Occipital lobe (tissue), 2 donors: ENCODE data around the gene APOA1. TPM values are rescaled to one million over a fixed set of nuclear protein-coding genes. Genes with fewer than 3 reads are reported as not detected.

Experiments used
- DNase-seq: peaks from one replicate; lab custom pipeline; 2025; lab: John Stamatoyannopoulos, UW
- total RNA-seq: library from RNA; depleted of rRNA; stranded (reverse); fragments of >200 nt; gene quantifications from one replicate; pipeline ENCODE4 v1.2.3, GENCODE V29; 2014

Gene APOA1
- total RNA-seq = 0.78 TPM

DNA sequence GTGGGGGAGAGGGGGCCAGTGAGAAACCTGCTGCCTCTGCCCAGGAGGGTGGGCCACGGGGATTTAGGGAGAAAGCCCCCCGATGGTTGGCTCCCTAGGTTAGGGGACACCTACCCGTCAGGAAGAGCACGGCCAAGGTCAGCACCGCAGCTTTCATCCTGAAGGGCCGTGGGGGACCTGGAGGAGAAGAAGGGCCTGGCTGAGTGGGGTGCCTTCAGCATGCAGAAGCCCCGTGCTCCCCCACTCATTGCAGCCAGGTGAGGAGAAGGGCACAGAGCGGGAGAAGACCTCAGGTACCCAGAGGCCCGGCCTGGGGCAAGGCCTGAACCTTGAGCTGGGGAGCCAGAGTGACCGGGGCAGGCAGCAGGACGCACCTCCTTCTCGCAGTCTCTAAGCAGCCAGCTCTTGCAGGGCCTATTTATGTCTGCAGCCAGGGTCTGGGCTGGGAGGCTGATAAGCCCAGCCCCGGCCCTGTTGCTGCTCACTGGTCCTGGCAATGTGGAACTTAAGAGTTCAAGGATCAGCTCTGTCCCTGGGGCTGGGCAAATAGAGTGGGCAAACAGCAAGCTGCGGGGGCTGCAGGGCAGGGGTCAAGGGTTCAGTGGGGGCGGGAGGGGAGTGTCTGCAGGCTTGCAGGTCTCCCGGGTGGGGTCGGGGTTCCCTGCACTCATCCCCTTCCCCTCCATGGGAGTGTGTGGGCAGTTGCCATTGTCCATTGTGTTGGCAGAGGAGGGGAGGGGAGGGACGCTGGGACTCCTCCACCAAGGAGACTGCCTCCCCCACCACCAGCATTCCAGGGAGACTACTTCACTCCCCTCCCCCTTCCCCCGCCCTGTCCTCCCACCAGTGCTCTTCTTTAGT lies at the start of gene APOA1:
Gene APOA1, minus strand, starts transcription at position 392 of the 861 bp plus-strand sequence. Its CDS starts 235 bp downstream, at position 157.
- no peak for DNase-seq

DNA sequence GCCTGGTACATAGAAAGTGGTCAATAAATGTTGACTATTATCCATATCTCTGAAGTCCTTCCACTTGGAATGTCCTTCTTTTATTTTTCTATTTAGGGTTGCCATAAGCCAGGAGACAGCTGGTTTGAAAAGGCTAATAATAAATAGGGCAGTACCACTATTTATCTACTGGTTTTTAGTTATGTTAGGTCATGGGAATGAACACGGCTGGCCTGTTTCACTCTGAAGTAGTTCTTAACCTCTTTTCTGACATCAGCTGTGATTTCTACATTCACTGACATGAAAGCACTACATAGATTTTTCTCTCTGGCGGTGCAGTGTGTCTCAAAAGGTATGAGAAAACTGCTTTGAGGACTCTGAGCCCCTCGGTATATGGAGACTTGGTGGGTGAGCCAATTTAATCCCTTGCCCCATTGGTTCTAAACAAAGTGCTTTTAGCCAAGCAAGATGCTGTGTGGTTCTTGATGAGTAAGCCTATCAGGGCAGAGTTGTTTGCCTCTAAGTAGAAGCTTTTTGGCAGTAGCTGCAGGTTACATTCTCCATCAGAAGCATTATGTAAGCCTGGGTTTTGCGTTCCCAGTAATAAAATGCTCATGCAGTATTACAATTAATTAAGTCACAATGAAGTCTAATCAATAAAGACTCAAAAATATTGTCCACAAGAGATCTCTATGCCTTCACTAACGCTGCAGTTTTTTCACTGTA lies 48.7 kb upstream of the APOA1 start:
- no peak for DNase-seq

DNA sequence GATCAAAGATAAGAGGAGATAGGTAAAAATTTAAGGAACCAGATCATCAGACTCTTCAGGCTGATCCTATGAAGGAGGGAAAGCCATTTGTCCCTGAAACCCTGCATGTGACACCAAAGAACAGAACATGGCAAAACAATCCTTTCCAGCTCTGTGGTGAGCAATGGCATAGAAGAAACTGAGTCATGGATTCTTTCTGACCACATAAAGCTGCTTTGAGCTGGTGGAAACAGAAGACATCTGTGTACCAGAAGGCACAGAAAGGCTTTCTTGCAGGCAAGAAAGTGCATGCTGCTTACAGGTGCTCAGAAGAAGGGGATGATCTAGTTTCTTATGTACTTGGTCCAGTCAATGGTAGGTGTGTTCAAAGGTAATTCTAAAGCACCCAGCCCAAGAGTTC lies 45.0 kb upstream of the APOA1 start:
- DNase-seq = no peak

DNA sequence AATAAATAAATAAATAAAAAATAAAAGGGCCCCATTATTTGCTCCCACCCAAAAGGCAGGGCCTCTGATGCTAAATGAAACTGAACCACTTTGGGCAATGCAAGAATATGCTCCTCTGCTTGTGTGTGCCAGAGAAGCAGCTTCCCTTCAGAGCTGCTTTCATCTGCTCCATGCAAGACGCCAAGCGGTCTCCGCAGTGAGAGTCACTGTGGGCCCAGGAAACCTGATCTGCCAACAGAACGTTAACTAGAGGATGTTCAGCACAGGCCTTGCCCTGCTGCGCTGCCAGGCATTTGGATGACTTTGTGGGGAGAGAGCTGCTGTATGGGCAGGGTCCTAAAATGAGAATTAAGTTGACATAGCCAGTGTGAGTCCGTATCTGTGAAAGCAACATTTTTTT lies 43.7 kb upstream of the APOA1 start:
- DNase-seq = peak; percentile 33

DNA sequence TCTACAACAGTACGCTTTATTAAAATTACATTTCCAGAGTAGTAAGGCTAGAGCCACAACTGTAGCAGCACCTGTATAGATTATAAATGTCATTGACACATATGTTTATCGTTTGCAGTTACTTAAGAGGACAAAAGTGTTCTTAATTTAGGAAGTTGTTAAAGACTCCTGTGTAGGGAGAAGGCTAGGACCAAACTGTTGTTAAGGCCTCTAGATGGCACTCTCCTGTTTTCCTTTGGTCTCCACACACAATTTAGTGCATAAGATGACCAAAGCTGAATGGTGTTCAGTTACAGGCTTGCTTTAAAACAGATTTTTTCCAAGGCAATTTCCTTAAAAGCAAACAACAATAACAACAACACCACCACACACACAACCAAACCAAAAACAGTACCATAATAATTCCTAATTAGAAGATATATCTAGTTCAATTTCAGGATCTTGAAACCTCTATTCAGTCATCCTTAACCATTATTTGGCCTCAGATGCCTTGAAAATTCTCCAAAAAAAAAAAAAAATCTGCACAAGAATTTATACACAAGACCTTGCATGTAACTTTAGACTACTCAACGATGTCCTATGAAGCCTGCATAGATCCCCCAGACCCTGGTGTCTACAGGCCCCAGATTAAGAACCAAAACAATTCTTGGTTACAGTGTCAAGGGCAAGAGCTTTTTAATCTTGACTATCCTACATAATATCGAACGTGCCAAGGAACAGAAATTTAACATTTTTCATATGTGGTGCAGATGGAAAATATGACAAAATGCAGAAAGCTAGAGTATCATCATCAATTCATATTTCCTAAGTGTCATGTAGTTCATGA lies 42.6 kb upstream of the APOA1 start:
- no peak for DNase-seq

DNA sequence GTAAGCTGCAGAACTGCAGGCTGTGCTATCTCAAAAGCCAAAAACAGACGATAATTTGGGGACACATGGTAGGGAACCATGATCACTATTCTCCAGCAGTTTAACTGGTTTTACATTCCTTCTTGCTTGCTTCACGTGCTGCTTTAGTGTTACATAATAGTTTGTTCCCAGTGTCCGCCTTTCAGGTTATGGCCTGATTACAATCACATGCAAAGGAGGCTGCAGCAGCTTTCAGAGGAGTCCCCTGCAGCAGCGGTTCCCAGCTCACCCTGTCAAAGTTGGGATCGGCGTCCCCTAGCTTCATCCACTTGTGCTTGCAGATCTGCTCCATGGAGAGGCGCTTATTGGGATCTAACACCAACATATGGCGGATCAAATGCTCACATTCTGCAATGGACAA lies 39.2 kb upstream of the APOA1 start:
- no peak for DNase-seq

DNA sequence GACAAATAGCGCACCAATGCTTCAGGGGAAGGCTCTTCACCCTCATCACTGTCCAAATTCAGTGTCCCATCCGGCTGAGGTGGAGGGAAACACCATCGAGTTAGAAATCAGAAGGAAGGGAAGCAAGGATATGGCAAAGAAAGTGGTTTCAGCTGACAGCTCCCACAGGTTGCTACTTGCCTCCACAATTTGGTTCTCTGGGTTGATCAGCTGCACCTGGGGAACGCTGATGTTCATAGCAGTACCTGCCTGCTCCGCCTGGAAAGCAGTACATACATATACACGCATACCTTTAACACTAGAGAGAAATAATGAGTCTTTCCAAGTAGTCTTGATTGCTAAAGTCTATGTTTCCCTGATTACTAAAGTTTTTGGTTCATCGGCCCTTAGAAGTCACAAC lies 37.8 kb upstream of the APOA1 start:
- DNase-seq = no peak

DNA sequence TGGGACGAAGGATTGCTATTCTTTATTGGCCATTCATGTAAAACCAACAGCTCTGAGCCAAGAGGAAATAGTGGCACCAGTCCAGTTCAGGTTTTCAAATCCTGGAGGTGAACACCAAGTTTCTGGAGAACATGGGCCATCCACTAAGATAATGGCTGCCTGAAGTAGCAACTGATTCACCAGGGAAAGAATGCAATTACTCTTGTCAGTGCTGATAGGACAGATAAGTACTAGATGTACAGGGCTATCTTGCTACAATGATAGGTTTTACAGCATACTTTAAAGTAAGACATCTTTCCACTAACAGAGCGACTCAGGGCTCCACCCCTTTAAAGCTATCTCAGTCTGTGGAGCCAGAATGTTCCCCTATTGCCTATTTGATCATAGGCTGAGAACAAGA lies 36.8 kb upstream of the APOA1 start:
- no peak for DNase-seq

DNA sequence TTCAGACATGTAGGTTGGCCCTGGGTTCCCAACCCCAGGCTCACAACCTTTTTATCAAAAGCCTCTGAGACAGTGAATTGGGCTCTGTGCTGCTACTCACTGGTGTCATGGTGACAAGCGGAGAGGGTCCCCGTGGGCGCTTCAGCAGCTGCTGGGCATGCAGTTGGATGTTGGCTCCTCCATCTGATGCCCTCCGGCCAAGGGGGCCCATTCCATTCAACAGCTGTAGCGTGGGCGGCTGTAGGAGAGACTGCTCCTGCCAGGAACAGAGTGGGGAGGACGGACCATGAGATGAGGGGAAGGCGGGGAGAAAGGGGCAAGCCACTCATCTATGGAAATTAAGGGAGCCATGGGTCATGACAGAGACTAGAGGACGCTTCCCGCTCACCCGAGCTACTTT lies 36.0 kb upstream of the APOA1 start:
- DNase-seq = no peak

DNA sequence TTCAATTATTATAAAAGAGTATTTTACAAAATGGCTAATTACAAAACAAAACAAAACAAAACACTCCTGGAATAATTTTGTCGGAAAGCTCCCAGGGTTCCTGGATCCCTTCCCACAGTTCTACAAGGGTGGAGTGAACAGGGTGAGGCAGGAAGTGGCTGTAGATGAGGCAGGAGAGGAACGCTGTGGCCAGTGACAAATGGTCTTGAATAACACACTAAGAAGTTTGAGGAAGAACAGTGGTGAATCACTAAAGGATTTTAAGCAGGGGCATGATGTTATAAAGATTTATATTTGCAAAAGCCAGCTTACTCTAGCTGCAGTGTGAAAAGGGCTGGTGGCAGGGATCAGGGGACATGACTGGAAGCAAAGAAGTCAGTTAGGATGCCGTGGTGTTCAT lies 33.8 kb upstream of the APOA1 start:
- DNase-seq = no peak

DNA sequence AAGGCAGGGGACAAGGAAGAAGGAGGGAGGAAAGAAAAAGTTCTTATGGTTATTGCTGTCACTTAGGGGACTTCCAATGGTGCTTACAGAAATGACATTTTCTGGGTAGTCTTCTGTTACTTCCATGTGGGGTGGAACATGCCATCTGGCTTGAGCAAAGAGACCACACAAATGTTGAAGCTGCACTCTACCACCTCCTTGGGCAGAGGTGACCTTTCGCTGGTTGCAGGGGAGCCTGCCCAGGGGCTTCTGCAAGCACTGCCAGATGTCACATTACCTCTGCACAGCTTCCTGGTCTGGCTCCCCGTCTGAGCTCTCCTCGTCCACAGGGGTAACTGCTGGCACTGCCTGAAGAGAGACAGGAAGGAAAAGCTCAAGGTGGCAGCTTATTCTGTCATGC lies 32.6 kb upstream of the APOA1 start:
- no peak for DNase-seq

DNA sequence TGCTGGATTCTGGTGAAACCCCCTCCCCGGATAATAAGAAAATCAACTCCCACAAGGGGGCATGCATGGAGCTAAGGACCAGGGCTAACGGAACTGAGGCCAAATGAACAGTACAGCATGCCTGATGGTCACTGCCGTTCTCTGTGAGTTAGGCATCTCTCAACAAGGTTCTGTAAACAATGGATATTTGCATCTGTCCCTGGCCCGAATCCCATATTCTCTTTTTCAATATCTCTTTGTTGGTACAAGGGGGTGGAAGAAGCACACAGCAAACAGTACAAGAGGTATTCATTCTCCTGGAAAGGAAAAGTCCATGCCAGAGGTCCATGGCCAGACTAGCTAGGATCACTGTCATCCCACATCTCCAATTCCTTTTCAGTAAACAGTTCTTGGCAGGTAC lies 32.2 kb upstream of the APOA1 start:
- DNase-seq = no peak

DNA sequence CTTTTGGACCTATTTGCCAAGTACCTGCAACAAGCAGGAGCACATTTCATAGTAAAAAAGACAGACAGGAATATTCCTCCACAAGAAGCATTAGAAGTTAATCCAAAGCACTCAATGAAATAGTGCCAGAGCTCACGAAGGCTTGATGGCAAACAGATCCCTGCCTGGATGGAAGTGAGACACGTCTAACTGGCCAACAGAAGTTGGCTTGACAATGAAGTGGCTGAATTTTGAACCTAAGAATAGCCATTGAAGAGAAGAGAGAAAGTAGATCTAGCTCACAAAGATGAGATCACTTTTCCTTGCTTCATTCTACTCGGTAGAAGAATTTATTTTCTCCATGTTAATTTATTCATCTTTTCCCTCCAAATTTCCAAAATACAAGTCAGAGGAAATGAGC lies 30.6 kb upstream of the APOA1 start:
- DNase-seq = no peak

DNA sequence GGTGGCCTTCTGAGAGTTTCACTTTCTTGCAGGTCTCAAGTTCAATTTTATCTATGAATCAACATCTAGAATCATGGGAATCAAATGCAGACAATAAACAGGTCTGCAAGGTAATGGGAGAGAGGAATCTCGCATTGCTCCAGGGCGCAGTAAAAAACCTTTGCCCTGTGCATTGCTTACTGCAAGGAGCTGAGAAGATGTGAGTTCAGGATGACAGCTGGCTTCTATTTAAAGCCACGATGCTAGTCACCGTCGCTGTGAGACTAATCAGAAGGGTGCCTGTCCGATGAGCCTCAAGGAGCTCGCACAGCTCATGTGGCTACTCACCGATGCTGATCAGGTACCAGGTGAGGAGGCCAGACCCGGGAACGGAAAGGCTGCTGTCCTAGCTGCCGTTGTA lies 30.2 kb upstream of the APOA1 start:
- DNase-seq = no peak

DNA sequence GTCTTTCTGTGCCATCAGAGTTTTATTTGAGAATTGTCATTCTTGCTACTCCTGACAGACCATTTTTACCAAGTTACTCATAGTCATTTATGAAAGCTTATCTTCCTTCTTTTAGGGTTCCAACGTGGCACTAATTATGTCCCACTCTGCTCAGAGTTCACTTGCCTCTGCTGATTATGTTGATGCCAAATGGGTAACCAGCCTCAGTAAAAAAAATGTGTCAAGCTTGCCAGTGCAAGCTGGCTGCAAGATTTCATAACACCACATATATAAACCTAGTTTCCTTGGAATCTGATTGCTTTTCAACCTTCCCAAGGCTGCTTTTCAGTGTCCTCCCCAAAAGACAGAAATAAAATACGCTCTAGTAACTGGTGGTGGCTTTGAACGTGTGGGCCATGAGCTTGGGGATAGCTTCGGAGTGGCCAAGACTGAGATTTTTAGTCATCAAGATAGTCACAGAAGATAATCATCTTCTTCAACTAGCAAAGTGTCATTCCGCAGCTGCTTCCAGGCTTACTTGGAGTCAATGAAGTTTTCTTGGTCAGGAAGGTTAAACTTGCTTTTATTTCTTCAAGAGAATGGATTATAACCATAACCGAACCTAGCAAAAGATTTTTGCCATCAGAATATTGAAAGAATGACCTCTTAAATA lies 29.5 kb upstream of the APOA1 start:
- DNase-seq = no peak

DNA sequence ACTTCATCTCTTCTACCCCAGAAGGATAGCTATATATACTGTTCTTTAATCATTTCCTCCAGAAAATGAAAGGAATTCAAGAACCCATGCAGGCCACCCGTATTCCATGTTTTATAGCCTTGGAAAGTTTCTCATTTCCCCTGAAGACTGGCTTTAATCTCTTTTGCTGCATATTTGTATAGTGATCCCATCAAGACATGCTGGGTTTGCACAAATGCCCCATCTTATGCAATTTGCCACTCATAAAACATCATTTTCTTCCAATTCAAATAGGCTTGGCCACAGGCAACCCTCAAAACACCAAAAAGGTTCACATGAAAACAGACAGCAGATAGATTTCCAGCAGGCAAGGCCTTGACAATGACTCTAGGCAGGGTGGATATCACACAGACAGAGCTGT lies 28.3 kb upstream of the APOA1 start:
- DNase-seq = no peak

DNA sequence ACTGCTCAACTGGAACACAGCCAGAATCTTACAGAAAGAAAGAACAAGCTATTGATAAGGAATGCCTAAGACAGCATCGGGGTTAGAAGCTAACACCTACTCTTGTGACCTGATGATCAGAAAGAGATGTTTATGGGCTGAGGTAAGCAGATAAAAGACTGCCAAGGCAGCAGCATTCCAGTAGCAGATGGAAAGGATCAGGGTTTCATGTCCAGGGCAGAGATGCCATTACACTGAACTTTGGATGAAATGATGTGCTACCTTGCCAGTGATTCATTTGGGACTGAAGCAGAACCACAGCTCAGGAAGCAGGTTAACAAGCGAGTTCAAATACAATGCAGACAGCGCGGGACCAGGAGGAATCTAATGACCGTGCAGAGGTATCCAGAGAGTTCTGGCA lies 27.1 kb upstream of the APOA1 start:
- no peak for DNase-seq

DNA sequence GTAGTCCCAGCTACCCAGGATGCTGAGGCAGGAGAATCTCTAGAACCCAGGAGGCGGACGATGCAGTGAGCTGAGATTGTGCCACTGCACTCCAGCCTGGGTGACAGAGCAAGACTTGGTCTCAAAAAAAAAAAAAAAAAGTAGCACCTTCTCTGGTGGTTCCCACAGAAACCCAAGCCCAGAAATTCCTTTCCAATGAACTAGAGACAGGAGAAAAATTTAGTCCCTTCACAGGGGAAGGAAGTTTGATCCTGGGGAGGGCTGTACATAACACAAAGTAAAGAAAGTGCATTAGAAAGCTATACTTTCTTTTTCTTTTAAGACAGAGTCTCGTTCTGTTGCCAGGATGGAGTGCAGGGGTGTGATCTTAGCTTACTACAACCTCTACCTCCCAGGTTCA lies 25.5 kb upstream of the APOA1 start:
- DNase-seq = no peak

DNA sequence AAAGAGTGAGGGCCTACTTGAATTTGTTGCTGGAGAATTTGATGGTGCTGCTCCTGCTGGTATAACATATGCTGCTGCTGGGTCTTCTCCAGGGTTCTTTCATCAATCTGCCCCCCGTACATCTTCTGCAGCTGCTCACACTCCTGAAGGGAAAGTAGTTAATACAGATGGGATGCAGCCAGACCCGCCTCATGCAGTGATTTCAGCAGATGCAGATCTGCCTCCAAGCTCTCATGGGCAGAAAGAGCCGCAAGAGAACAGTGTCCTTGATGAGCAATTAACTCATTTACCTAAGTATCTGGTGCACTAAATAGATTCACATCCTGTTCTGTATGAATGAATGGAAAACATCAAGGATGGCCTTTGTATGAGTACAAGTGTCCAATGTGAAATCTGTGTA lies 24.8 kb upstream of the APOA1 start:
- DNase-seq = no peak

DNA sequence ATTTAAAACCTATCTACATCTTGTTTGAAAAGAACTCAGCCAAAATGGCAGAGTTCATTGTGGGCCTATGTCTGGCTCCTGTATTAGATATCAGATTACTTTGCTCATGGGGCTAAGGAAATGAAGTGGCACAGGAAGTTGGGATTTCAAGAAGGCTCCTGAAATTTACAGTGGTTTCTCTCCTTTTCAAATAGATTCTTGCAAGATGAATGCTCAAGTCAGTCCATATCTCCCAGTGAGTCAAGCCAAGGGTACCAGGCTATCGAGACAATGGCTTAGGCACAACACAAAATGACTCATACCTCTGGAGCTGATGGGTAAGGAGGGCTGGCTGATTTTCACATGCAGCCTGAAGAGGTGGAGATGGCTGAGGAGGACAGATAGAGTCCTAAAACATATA lies 24.1 kb upstream of the APOA1 start:
- no peak for DNase-seq

DNA sequence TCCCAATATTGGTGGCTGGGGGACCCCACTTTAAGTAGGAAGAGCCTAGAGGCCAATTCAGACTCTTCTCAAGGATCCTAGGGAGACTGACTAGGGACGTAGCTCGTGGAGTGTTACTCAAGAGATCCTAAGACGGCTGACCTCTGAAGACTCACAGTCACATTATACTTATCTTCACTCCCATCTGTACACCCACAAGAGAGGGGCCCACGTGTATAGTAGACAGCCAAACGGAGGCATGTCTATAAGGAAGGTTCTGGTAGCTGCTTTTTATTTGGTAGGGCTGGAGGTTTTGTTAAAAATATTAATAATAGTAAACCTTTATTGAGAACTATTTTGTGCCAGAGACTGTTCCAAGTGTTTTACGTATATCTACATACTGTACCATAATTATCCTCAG lies 22.9 kb upstream of the APOA1 start:
- no peak for DNase-seq

DNA sequence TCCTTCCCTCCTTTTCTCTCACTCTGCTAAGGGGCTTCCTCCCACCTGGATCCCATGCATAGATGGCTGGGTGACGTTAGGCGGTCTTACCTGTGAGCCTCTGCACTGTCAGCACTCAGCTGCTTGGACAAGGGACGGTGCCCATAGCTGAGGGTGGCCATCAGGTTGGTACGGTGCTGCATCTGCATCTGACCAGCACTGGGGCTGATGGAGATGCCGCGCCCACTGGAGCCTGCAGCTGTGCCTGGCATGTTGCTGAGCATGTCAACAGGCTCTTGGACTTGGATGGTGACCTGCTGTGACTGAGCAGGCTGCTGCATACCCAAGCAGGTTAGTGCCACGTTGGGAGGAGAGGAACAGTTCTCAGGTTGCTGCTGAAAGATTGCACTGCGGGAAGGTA lies 21.8 kb upstream of the APOA1 start:
- DNase-seq = no peak
